ENCODE measurements around the gene CNPPD1. TPM values are rescaled to one million over a fixed set of nuclear protein-coding genes. Genes with fewer than 3 reads are reported as not detected.

The CNPPD1 gene
- total RNA-seq, 1 experiment from 2014 or later, result 32.8 TPM

DNA sequence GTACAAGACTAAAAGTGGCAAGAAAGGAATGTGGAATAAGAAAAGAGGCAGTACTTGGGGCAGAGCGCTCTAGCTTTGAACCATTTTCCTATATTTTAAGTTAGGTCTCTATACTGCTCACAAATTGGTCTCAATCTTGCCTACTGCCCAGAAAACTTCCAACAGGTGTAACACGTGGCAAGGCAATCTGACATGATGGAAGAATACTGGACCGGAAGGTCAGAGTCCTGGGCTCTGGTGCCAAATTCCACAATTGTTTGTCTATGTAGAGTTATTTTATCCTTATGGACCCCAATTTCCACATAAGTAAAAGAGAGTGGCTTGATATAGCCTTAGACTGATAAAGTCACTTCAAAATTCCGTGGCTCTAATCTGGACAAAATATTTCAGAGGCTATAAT lies 45.0 kb downstream of the CNPPD1 start:
- TF ChIP-seq, protein P1, sequence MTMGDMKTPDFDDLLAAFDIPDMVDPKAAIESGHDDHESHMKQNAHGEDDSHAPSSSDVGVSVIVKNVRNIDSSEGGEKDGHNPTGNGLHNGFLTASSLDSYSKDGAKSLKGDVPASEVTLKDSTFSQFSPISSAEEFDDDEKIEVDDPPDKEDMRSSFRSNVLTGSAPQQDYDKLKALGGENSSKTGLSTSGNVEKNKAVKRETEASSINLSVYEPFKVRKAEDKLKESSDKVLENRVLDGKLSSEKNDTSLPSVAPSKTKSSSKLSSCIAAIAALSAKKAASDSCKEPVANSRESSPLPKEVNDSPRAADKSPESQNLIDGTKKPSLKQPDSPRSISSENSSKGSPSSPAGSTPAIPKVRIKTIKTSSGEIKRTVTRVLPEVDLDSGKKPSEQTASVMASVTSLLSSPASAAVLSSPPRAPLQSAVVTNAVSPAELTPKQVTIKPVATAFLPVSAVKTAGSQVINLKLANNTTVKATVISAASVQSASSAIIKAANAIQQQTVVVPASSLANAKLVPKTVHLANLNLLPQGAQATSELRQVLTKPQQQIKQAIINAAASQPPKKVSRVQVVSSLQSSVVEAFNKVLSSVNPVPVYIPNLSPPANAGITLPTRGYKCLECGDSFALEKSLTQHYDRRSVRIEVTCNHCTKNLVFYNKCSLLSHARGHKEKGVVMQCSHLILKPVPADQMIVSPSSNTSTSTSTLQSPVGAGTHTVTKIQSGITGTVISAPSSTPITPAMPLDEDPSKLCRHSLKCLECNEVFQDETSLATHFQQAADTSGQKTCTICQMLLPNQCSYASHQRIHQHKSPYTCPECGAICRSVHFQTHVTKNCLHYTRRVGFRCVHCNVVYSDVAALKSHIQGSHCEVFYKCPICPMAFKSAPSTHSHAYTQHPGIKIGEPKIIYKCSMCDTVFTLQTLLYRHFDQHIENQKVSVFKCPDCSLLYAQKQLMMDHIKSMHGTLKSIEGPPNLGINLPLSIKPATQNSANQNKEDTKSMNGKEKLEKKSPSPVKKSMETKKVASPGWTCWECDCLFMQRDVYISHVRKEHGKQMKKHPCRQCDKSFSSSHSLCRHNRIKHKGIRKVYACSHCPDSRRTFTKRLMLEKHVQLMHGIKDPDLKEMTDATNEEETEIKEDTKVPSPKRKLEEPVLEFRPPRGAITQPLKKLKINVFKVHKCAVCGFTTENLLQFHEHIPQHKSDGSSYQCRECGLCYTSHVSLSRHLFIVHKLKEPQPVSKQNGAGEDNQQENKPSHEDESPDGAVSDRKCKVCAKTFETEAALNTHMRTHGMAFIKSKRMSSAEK (CRISPR knock-in tag; IDR thresholded peaks at IDR 0.05; ENCODE audit: borderline replicate concordance), result no peak
- TF ChIP-seq ESRRA (CRISPR knock-in tag; IDR thresholded peaks at IDR 0.05; ENCODE audit: borderline replicate concordance) (no peak), PRRX2 (CRISPR knock-in tag; IDR thresholded peaks at IDR 0.05) (no peak)
- TF ChIP-seq, protein P2, sequence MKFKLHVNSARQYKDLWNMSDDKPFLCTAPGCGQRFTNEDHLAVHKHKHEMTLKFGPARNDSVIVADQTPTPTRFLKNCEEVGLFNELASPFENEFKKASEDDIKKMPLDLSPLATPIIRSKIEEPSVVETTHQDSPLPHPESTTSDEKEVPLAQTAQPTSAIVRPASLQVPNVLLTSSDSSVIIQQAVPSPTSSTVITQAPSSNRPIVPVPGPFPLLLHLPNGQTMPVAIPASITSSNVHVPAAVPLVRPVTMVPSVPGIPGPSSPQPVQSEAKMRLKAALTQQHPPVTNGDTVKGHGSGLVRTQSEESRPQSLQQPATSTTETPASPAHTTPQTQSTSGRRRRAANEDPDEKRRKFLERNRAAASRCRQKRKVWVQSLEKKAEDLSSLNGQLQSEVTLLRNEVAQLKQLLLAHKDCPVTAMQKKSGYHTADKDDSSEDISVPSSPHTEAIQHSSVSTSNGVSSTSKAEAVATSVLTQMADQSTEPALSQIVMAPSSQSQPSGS (CRISPR knock-in tag; IDR thresholded peaks at IDR 0.05; ENCODE audit: borderline replicate concordance, low read depth), result no peak
- Mint-ChIP-seq H3K9me3 (no peaks in the 10 kb centered on the region), H3K27ac (no peak overlapping the region), H3K36me3 (no peaks in the 10 kb centered on the region), H3K4me3 (no peak overlapping the region), H3K27me3 (ENCODE audit: low read depth) (no peaks in the 10 kb centered on the region), H3K4me1 (peaks cover 9% of the 10 kb centered on the region)
- ATAC-seq (no peak), DNase-seq (ENCODE audit: low spot score) (no peak)
- ChIA-PET POLR2A (no interaction called here), CTCF (interaction anchor here (1.0 to 1.7 kb wide), 6 partner anchors 9 to 151 kb away, joined by 3 to 7 read pairs (median 3); no protein-coding TSS in a partner anchor)

DNA sequence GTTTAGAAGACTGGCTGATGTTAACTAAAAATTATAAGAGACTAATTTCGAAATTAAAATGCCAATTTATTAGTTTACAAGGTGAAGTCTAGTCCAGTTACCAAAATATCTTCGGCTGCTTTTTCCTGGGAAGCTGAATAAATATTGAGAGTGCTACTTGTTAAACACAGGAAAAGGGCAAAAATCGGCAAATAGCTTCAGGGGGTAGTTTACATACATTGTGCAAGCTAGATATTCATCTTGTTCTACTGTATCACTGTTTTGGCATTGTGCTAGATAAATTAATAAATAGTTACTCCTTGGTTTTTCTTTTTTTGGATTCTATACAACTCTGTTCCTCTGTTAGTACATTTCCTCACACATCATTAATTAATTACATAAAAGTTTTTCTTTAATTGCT lies 45.4 kb downstream of the CNPPD1 start:
- no peak for DNase-seq (ENCODE audit: low spot score)
- POLR2A ChIA-PET, result no interaction called here
- H3K36me3 Mint-ChIP-seq, result no peaks in the 10 kb centered on the region
- no peak overlapping the region for H3K27ac Mint-ChIP-seq
- peaks cover 9% of the 10 kb centered on the region for H3K4me1 Mint-ChIP-seq
- no peaks in the 10 kb centered on the region for H3K27me3 Mint-ChIP-seq (ENCODE audit: low read depth)
- no peaks in the 10 kb centered on the region for H3K9me3 Mint-ChIP-seq
- H3K4me3 Mint-ChIP-seq, result no peak overlapping the region
- ATAC-seq, result no peak
- CTCF ChIA-PET, result interaction anchor here (1.0 to 1.7 kb wide), 6 partner anchors 12 to 150 kb away, joined by 3 to 7 read pairs (median 4); no protein-coding TSS in a partner anchor
- TF ChIP-seq NFYB (CRISPR knock-in tag; conservative IDR thresholded peaks at IDR 0.05; ENCODE audit: low read depth), result no peak
- TF ChIP-seq SOX15 (CRISPR knock-in tag; IDR thresholded peaks at IDR 0.05), result no peak
- TF ChIP-seq ZNF671 (CRISPR knock-in tag; IDR thresholded peaks at IDR 0.05), result no peak
- TF ChIP-seq GTF2I (CRISPR knock-in tag; conservative IDR thresholded peaks at IDR 0.05), result no peak
- TF ChIP-seq, protein P3, sequence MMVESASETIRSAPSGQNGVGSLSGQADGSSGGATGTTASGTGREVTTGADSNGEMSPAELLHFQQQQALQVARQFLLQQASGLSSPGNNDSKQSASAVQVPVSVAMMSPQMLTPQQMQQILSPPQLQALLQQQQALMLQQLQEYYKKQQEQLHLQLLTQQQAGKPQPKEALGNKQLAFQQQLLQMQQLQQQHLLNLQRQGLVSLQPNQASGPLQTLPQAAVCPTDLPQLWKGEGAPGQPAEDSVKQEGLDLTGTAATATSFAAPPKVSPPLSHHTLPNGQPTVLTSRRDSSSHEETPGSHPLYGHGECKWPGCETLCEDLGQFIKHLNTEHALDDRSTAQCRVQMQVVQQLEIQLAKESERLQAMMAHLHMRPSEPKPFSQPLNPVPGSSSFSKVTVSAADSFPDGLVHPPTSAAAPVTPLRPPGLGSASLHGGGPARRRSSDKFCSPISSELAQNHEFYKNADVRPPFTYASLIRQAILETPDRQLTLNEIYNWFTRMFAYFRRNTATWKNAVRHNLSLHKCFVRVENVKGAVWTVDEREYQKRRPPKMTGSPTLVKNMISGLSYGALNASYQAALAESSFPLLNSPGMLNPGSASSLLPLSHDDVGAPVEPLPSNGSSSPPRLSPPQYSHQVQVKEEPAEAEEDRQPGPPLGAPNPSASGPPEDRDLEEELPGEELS (CRISPR knock-in tag; IDR thresholded peaks at IDR 0.05), result no peak
- TF ChIP-seq, protein P4, sequence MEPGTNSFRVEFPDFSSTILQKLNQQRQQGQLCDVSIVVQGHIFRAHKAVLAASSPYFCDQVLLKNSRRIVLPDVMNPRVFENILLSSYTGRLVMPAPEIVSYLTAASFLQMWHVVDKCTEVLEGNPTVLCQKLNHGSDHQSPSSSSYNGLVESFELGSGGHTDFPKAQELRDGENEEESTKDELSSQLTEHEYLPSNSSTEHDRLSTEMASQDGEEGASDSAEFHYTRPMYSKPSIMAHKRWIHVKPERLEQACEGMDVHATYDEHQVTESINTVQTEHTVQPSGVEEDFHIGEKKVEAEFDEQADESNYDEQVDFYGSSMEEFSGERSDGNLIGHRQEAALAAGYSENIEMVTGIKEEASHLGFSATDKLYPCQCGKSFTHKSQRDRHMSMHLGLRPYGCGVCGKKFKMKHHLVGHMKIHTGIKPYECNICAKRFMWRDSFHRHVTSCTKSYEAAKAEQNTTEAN (CRISPR knock-in tag; IDR thresholded peaks at IDR 0.05), result no peak
- TF ChIP-seq ZNF416 (CRISPR knock-in tag; IDR thresholded peaks at IDR 0.05), result no peak
- no peak for TF ChIP-seq CREB1 (CRISPR knock-in tag; IDR thresholded peaks at IDR 0.05)
- TF ChIP-seq ELF4 (CRISPR knock-in tag; IDR thresholded peaks at IDR 0.05; ENCODE audit: low read depth), result no peak
- TF ChIP-seq SMAD3 (CRISPR knock-in tag; IDR thresholded peaks at IDR 0.05; ENCODE audit: borderline replicate concordance), result no peak
- TF ChIP-seq ZNF121 (CRISPR knock-in tag; IDR thresholded peaks at IDR 0.05), result no peak
